GOT3 (cell line): ENCODE results near the gene USP34.

Source experiments
- DNase-seq: peaks from one replicate; lab custom pipeline; 2025; ENCODE audit warnings: mixed read lengths; lab: John Stamatoyannopoulos, UW

The USP34 gene

GRCh38 chr2:61376211-61376610, 94.7 kb downstream of the USP34 start:
- no peak for DNase-seq

GRCh38 chr2:61371027-61371426, 99.9 kb downstream of the USP34 start:
- DNase-seq = no peak

- DNase-seq = no peak
These were observed 101.9 kb downstream of the USP34 start for GRCh38 chr2:61368687-61369665.

GRCh38 chr2:61367177-61367576, 103.7 kb downstream of the USP34 start:
- DNase-seq = no peak

GRCh38 chr2:61363580-61363979, 107.3 kb downstream of the USP34 start:
- no peak for DNase-seq

- DNase-seq = no peak
These were observed 108.0 kb downstream of the USP34 start for GRCh38 chr2:61362873-61363272.

- DNase-seq = no peak
These were observed 109.8 kb downstream of the USP34 start for GRCh38 chr2:61361068-61361467.

- no peak for DNase-seq
These were observed 111.8 kb downstream of the USP34 start for GRCh38 chr2:61359058-61359457.

GRCh38 chr2:61357681-61358080, 113.2 kb downstream of the USP34 start:
- DNase-seq = no peak

- no peak for DNase-seq
These were observed 113.9 kb downstream of the USP34 start for GRCh38 chr2:61356958-61357350.

- no peak for DNase-seq
These were observed 114.5 kb downstream of the USP34 start for GRCh38 chr2:61356261-61356957.

GRCh38 chr2:61354543-61355197, 116.2 kb downstream of the USP34 start:
- no peak for DNase-seq

- DNase-seq = no peak
These were observed 117.0 kb downstream of the USP34 start for GRCh38 chr2:61353909-61354308.

- no peak for DNase-seq
These were observed 120.1 kb downstream of the USP34 start for GRCh38 chr2:61350777-61351176.

- no peak for DNase-seq
These were observed 127.7 kb downstream of the USP34 start for GRCh38 chr2:61343141-61343540.

- no peak for DNase-seq
These were observed 130.6 kb downstream of the USP34 start for GRCh38 chr2:61340242-61340641.

- no peak for DNase-seq
These were observed 132.4 kb downstream of the USP34 start for GRCh38 chr2:61338447-61338846.

GRCh38 chr2:61335187-61335586, 135.7 kb downstream of the USP34 start:
- no peak for DNase-seq

GRCh38 chr2:61334466-61334865, 136.4 kb downstream of the USP34 start:
- DNase-seq = no peak

GRCh38 chr2:61328707-61329251, 142.1 kb downstream of the USP34 start:
- no peak for DNase-seq

GRCh38 chr2:61327173-61327572, 143.7 kb downstream of the USP34 start:
- DNase-seq = no peak

GRCh38 chr2:61326423-61326822, 144.5 kb downstream of the USP34 start:
- DNase-seq = no peak
